NCI-H187 treated with DMSO at 0.1 percent for 48 hours (cell line): ENCODE results near the gene GAS6.
"Not testable (repeated sequence)": the region's sequence is repeated elsewhere in the genome, so short reads cannot be mapped to it uniquely, and the experiment has no call there.

ENCODE experiments used
- DNase-seq: peaks from one replicate; lab custom pipeline; 2025; lab: John Stamatoyannopoulos, UW

GAS6 gene

DNA sequence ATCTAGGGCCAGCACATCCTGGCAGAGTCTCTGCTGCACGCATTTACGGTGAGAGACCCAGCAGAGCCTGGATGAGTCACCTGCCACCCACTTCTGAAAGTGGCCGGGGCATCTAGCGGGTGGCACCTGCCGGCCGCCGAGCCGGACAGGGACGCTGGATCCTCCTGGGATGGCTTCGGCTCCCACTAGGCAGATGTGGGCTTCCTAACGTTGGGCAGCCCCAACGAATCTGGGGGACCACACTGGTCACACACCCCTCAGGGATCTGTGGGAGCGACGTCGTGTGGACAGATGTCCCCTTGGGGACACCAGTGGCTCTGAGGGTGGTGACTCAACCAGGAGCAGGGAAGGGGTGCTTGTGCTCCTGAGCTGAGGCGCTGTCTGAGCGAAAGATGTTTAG is 72.7 kb downstream of the GAS6 start:
- no peak for DNase-seq

DNA sequence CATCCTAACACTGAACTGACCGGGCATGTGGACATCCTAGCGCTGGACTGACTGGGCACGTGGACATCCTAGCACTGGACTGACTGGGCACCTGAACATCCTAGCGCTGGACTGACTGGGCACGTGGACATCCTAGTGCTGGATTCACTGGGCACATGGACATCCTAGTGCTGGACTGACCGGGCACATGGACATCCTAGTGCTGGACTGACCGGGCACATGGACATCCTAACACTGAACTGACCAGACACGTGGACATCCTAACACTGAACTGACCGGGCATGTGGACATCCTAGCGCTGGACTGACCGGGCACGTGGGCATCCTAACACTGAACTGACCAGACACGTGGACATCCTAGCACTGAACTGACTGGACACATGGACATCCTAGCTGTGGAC is 73.9 kb downstream of the GAS6 start:
- not testable (repeated sequence) for DNase-seq

DNA sequence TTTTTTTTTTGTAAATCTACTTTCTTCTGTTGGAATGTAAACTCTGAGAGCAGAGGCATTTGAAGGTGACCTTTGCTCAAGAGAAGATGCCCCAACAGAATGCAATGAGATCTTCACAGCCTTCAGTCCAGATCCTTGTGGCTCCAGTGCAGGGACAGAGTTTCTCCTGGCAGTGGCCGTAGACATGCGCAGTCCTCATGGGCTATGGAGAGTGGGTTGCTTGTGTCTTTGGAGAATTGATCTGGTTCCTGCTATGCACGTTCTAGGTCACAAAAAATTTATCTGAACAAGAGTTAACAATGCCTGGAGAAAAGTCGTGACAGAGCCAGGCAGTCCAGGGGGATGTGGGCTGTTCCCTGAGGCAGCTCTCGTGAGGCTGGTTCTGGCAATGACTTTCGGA is 74.7 kb downstream of the GAS6 start:
- DNase-seq, result no peak

DNA sequence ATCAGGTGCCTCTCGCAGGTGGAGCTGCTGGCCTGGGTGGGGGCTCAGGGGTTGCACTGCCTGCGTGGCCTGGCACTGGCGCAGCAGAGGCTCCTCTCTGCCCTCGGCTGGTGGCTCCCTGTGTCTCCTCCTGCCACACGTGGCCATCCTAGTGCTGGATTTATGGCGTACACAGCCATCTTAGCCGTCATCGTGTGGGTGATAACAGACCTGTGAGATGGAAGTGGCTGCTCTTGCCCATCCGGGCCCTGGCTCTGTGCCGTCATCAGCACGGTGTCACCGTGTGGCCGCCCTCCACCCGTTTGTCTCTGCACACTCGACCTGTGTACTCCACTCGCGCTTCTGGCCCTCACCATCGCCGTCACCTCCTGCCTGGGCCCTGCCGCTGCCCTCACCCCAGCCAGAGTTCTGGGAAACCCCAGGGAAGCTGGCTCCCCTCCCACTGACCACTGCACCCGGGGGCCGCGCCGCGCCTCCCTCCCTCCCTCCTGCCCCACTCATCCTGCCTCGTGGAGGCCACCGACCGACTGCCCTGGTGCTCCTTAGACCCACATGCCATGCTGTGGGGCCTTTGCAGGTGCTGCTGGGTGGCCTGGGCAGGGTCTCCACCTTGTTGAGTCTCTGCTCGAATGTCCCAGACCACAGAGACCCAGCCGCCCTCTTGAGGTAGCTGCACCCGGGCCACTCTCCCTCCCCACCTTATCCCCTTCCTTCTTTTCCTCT is 75.3 kb downstream of the GAS6 start:
- DNase-seq, result no peak

DNA sequence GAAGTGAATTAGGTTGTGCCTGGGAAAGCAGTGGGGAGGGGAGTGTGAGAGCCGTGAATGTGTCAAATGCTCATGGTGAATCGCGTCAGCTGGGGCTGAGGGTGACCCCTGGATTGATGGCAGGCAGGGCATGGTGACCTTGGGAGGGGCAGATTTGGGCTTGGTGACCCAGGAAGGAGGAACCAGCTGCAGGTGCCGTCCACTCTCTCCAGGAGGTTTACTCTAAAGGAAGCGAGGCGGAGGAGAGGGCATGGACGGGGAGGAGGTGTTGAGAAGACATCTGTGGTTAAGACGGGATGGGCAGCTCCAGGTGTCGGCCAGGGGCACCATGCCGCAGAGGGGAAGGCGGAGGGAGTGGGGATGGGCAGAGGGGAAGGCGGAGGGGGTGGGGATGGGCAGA is 76.2 kb downstream of the GAS6 start:
- no peak for DNase-seq

DNA sequence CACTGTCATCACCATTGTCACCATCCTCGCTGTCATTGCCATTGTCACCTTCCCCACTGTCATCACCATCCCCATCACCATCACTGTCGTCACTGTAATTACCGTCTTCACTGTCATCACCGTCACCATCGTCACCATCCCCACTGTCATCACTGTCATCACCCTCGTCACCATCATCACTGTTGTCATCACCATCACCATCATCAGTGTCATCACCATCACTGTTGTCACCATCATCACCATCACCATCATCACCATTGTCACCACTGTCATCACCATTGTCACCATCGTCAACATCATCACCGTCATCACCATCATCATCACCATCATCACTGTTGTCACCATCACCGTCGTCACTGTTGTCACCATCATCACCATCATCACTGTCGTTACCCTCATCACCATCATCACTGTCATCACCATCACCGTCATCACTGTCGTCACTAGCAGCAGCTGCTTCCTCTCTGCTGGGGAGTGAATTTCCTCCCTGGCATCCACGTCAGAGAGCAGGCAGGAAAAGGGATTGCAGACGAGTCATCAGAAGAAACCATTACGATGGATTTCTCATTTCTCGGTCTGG is 77.5 kb downstream of the GAS6 start:
- no peak for DNase-seq

DNA sequence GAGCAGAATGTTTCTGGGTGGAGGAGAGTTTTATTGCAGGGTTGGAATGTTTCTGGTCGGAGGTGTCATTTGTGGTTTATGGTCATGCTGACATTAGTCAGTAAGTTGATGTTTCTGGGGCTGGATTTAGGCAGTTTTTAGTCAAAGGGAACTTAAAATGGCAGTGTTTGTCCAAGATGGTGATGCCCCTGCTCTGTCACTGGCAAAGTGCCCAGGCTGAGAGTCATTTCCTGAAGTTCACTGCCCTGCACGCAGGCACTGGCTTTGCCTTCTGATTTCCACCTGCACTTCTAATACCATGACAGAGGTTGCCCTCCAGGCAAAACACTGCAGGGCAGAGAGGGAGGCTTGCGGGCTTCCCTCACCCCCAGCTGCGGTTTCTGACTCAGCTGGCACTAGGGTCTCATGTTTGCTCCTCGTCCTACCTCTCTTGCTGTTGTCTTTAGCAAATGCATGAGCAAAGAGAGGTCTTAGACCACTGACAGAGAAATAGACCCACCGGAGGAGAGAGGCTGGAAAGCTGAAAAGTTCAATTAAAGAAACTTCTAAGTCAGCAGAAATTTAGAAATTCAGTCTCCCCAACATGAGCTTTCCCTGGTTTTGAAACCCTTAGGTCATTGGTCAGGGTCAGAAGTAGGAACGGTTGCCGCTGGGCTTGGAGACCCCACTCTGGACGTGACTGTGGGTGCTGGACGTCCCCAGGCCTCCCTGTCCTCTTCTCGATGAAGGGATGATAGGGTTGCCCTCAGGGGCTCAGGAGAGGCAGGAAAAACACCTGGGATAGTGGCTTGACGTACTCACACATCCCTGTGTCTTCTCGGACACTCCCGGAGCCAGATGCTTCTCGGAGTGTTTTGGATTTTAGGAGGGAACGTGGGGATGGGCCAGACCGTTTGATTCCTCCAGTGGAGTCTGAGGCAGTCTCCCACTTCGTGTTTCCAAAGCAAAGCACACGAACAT is 78.5 kb downstream of the GAS6 start:
- DNase-seq, result no peak

DNA sequence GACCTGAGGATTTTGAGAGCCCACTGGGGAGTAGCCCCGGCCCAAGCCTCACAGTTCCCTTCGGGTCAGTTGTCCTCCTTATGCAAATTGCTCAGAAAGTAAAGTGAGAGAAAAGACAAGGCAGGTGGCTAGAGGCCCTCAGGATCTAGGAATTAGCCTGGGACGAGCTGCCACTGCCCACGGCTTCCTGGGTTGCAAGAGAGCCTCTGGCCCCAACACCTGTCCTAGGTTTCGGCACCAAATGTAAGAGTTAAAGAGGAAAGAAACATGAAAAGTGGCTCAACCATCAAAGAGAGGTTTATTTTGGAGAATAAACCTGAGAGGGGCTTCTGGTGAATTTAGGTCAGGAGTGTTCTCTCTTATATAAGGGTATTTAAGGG is 79.2 kb downstream of the GAS6 start:
- no peak for DNase-seq

DNA sequence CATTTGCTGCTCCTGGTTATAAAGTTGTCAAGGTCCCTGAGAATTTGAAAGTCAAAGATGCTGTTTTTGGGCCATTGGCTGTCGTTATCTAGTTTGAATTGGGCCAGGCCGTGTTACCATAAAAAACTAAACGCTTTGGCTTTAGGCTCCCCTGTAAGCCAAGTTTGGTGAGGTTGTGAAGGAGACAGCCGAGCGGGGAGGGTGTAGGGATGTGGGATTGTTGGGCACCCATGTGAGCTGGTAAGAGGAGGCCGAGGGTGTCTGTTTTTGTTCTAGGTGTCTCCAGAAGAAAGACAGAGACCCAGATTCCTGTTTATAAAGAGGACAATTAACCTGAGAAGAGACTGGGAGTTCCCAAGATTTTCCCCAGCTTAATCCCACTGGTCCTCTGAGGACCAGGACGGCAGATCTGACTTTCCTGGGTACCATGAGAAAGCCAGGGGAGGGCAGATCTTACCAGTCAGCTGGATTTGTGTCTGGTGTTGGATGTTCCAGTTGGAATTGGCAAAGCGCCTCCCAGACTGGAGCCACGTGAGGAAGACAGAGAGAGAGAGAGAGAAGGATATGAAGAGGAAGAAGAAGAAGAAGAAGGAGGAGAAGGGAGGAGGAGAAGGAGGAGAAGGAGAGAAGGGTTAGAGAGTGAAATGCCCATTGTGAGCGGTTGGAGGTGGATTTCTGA is 79.8 kb downstream of the GAS6 start:
- no peak for DNase-seq

DNA sequence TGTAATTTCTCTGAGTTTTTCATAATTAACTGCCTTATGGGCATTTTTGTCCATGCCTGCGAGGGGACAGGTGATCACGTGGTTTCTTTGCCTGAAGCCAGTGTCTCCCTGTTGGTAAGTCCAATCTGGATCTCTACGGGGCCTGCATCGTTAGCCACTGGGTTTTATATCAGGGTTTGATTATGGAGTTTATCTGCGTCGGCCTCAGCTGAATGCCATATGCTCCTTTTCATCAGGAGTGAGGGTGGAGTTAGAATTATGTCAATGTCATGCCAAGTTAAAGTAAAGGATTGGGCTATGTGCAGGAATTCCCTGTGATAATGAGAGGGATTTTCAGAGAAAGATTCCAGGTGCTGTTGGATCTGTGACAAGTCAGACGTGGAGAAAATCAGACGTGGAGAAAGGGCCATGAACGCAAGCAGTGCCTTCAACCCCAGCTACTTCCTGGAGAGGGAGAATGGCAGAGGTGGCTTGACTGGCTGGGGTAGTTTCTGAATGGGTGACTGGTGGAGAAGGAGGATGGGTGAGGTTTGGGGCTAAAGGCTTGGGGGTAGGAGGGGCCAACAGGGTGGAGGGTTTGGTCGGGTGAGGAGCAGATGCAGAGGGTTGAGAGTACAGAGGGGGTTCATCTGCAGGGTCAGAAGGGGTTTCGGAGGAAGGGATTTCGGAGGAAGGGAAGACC is 80.5 kb downstream of the GAS6 start:
- DNase-seq, result no peak

DNA sequence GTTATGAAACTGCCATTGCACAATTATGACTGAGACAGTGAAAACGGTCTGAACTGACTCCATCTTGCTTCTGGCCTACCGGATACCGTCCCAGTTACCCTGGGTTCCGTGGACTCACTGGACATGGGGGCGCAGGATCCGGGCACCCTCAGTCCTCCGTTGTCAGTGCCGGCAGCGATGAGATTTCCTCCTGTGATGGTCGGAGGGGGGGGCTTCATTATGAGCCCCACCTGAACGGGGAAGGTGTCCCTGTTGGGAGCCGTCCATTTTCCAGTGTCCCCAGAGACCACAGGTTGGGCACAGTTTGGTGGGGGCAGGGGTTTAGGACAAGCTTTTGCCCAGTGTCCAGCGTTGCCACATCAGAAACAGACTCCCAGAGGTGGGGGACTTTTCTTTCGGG is 81.4 kb downstream of the GAS6 start:
- no peak for DNase-seq

DNA sequence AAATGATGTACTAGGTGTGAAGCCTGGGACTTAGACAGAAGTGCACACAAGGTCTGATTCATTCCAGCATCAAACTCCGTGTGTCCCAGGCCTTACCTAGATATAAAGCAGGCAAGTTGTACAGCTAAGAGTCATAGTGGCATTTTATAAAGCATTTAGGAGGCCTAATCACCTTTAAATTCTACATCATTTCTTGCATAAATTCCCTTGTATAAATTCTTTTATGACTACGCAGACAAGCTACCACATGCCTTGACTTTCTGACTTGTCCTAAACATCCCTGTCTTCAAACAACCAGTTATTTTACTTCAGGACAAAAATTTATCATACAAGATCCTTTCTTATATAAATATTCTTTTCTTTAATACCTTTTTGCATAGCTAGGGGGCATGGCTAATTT is 82.3 kb downstream of the GAS6 start:
- DNase-seq, result no peak

DNA sequence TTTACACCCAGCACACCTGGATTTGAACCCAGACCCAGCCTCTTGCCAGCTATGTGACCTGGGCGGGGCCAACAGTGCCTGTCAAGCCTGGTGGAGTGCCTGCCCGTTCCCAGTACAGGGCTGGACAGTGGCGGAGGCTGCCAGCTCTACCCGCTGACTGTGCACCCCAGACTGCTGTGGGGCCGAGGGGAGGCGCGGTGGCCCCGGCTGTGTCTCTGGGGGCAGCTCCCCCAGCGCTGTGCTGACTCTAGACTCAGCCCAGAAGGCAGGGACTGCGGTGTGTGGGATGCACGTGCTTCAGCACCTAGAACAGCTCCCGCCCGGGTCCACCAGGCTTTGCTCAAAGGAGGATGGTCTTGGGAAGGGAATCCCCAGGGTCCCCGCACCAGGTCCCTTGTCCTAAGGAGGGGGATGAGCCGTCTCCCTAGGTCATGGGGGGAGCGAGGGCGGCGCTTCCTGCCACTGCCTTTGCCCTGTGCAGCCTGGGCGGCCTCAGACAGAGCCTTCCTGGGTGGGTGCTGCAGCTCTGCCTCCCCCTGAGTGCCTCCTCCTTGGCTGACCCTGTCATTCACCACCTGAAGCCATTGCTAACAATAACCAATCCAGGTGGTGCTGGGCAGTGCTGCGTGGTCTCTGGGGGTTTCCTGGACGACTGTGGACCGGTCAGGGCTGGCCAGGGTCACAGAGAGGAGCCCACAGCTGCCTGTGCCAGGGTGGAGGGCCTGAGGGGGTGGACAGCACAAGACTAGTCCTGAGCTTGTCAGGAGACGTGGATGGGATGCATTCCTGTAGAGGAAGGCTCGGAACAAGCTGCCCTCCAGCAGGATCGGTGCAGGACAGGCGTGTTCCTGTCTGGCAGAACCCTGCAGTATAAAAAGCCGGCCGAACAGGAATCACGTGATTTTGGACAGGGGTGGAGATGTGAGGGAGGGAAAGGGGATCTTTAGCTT is 86.3 kb downstream of the GAS6 start:
- DNase-seq, result no peak

DNA sequence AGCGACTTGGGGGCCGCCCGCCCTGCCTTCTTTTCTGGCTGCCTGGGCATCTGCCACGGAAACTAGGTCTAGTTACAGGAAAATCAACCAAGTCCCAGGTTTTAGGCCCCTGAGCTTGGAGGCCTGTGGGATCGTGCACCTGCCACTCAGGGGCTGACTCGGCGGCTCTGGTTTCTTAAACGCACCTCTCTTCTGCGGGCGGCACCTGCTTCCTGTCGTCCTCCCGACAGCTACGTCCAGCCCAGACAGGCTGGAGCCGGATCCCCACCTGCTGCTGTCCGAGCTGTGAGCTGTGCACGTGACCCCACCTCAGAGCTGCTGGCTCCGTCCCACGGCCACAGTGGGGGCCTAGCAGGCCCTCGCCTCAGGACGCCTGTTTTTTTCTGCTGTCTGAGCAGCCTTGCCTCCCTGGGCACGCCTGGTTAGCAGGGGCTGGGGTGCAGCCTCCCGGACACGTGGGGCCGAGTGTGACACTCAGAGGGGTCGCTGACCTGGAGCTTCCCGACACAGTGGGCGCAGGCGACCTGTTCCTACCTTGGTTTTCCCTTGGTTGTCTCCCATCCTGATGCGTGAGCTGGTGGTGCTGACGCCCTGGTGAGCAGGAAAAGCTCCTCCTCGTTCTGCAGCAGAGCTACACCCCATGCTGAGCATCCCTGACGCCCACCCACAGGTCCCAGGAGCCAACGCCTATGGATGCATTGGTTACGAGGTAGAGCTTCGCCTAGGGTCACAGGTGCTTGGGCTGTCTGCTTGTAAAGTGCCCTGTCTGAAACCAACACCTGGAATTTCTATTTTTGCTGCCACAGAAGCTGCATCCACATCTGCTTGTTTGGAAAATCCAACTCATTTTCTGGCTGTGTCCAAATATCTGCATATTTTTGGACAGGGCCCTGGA is 87.4 kb downstream of the GAS6 start:
- peak; percentile 45 for DNase-seq

DNA sequence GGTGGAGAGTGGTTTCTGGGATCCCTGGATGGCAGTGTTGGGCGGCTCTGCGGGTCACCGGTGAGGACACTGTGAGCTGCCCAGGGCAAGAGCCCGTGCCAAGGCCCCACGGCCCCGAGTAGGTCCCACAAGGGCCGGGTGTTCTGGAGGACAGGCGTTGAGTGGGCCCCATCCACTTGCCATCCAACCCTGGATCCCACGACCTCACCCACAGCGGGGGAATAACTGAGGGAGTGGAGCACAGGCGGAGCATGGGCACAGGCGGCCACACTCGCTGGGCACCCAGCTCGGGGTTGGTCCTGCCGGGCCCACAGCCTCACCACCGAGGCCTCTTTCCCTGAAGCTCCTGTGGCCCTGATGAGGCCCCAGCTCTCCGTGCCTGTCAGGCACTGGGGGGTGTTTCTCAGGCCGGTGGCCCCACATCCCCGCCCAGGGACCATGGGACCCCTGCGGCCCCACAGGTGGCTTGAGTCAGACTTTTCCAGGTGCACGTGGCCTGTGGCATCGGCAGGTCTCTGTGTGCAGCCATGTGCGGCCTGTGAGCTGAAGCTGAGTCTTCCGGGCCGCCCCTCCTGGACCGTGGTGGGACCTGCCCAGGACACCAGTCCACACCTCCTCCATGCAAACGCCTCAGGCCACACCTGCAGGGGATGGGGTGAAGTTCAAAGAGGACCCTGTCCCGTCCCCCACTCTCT is 88.3 kb downstream of the GAS6 start:
- no peak for DNase-seq

DNA sequence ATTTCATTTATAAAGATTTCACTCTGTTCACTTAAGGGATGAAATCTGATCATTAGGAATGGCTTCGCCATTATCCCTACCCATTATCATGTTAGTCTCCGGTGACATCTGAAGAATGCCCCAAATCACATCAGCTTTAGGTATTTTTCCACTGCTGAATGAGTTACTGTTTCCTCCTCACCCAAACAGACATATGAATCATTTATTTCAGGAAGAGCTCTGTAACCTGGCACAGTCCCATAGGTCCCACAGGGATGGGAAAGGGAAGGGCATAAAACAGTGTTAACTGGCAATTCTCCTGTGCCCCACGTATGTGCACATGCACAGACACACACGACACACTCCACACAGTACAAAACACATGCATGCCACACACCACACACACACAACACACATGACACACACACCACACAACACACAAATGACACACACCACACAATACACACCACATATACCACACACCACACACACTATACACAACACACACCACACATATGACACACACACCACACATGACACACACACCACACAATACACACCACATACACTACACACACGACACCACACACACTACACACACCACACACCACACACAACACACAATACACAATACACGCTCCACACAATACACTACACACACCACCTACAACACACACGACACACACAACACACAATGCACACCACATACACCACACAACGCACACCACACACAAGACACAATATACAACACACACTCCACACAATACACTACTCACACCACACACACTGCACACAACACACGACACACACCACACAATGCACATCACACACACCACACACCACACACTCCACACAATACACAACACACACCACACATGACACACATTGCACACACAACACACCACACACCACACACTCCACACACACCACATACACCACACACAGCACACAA is 89.4 kb downstream of the GAS6 start:
- no peak for DNase-seq

DNA sequence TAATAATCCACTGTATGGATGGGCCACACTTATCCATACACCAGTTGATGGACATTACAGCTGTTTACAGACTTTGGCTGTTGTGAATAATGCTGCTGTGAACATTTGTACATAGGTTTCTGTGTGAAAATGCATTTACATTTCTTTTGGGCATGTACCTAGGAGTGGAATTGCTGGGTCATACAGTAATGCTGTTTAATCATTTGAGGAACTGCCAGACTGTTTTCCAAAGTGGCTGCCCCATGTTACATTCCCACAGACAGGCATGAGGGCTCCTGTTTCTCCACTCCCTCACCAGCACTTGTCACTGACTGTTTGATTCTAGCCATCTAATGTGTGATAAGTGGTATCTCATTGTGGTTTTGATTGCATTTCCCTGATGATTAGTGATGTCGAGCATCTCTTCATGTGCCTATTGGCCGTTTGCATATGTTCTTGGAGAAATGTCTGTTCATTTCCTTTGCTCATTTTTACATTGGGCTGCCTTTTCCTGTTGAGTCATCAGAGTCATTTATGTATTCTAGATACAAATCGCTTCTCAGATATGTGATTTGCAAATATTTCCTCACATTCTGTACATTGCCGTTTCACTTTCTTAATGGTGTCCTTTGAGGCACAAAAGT is 92.1 kb downstream of the GAS6 start:
- no peak for DNase-seq
